Astrocyte (in vitro differentiated cells and primary cell): ENCODE results near the gene LIN7B. TPM values are rescaled to one million over a fixed set of nuclear protein-coding genes. Genes with fewer than 3 reads are reported as not detected.
"Not testable (repeated sequence)": the region's sequence is repeated elsewhere in the genome, so short reads cannot be mapped to it uniquely, and the experiment has no call there.

ENCODE experiments used
- DNase-seq: peaks from one replicate; pipeline ENCODE4 v3.0.0-alpha.2; 2010; ENCODE audit warnings: low read depth
- FAIRE-seq: peaks from 2 replicates; lab custom pipeline; 2011; peaks lifted over from hg19 to GRCh38; lab: Jason Lieb, UNC
- H2AFZ ChIP-seq: 2 replicates; pipeline ENCODE4 v1.6.0; 2012; ENCODE audit warnings: low read depth, low read length, inconsistent platforms
- H3K27ac ChIP-seq: 2 replicates; pipeline ENCODE4 v1.5.1; 2011; ENCODE audit warnings: low read depth, low read length, inconsistent platforms
- H3K27me3 ChIP-seq: 2 replicates; pipeline ENCODE4 v1.6.0; 2011; ENCODE audit warnings: low read length, inconsistent platforms; ENCODE audit not compliant: insufficient read depth
- H3K36me3 ChIP-seq: 2 replicates; pipeline ENCODE4 v1.5.1; 2011; ENCODE audit warnings: low read length, inconsistent platforms; ENCODE audit not compliant: insufficient read depth
- H3K4me1 ChIP-seq: 2 replicates; pipeline ENCODE4 v1.5.1; 2011; ENCODE audit warnings: low read length, inconsistent platforms; ENCODE audit not compliant: insufficient read depth
- H3K4me2 ChIP-seq: 2 replicates; pipeline ENCODE4 v1.6.0; 2012; ENCODE audit warnings: low read length, inconsistent platforms
- H3K4me3 ChIP-seq: 2 replicates; pipeline ENCODE4 v1.5.1; 2011; ENCODE audit warnings: low read depth, mild to moderate bottlenecking, low read length, inconsistent platforms; ENCODE audit not compliant: insufficient read depth
- H3K79me2 ChIP-seq: 2 replicates; pipeline ENCODE4 v1.6.0; 2012; ENCODE audit warnings: mild to moderate bottlenecking, low read length, inconsistent platforms; ENCODE audit not compliant: insufficient read depth
- H3K9ac ChIP-seq: 2 replicates; pipeline ENCODE4 v1.6.0; 2012; ENCODE audit warnings: mild to moderate bottlenecking, low read length, inconsistent platforms
- H3K9me3 ChIP-seq: 2 replicates; pipeline ENCODE4 v1.5.1; 2012; ENCODE audit warnings: low read depth, mild to moderate bottlenecking, low read length, inconsistent platforms; ENCODE audit not compliant: insufficient read depth
- H4K20me1 ChIP-seq: 2 replicates; pipeline ENCODE4 v1.6.0; 2012; ENCODE audit warnings: low read length, inconsistent platforms; ENCODE audit not compliant: insufficient read depth
- H3K27ac Mint-ChIP-seq: one replicate; pipeline ENCODE4 v1.8.0; 2021; ENCODE audit warnings: mild to moderate bottlenecking, mixed read lengths; ENCODE audit not compliant: unreplicated experiment
- H3K27me3 Mint-ChIP-seq: one replicate; pipeline ENCODE4 v1.8.0; 2021; ENCODE audit warnings: low read depth, mixed read lengths; ENCODE audit not compliant: unreplicated experiment
- H3K36me3 Mint-ChIP-seq: one replicate; pipeline ENCODE4 v1.8.0; 2021; ENCODE audit warnings: low read depth, mixed read lengths; ENCODE audit not compliant: unreplicated experiment
- H3K4me1 Mint-ChIP-seq: one replicate; pipeline ENCODE4 v1.8.0; 2021; ENCODE audit warnings: low read depth, mixed read lengths; ENCODE audit not compliant: unreplicated experiment
- H3K4me3 Mint-ChIP-seq: one replicate; pipeline ENCODE4 v1.8.0; 2021; ENCODE audit warnings: mild to moderate bottlenecking, moderate library complexity, mixed read lengths; ENCODE audit not compliant: unreplicated experiment
- H3K9me3 Mint-ChIP-seq: one replicate; pipeline ENCODE4 v1.8.0; 2021; ENCODE audit warnings: mild to moderate bottlenecking, mixed read lengths; ENCODE audit not compliant: unreplicated experiment
- CTCF ChIP-seq: IDR thresholded peaks from 2 replicates; pipeline ENCODE4 v1.5.1; 2011; ENCODE audit warnings: low read depth, mild to moderate bottlenecking, inconsistent platforms, low read length, moderate library complexity; ENCODE audit not compliant: insufficient read depth
- EZH2 ChIP-seq: IDR thresholded peaks from 2 replicates; pipeline ENCODE4 v1.6.1; 2012; ENCODE audit warnings: mild to moderate bottlenecking, low read length, inconsistent platforms; ENCODE audit not compliant: insufficient read depth
- total RNA-seq: library from RNA; stranded (reverse); gene quantifications from 2 replicates; pipeline ENCODE4 v1.2.1, GENCODE V29; 2021

The LIN7B gene
- total RNA-seq, 1 donor from 2014 or later = 8.9 TPM

- Mint-ChIP-seq H3K36me3 (peaks cover 15% of the 10 kb centered on the region), H3K9me3 (peaks cover 3% of the 10 kb centered on the region), H3K4me1 (peaks cover 5% of the 10 kb centered on the region), H3K27ac (no peak overlapping the region), H3K4me3 (no peak overlapping the region), H3K27me3 (peaks cover 20% of the 10 kb centered on the region)
- FAIRE-seq = no peak
- H4K20me1 ChIP-seq = peaks cover 7% of the 10 kb centered on the region
- H3K27ac ChIP-seq = no peak overlapping the region
- peaks cover 9% of the 10 kb centered on the region for H3K27me3 ChIP-seq
- H2AFZ ChIP-seq = no peak overlapping the region
- H3K4me3 ChIP-seq = no peak overlapping the region
- H3K9me3 ChIP-seq = no peaks in the 10 kb centered on the region
- peaks cover 5% of the 10 kb centered on the region for H3K4me1 ChIP-seq
- no peaks in the 10 kb centered on the region for H3K36me3 ChIP-seq
- no peak for DNase-seq
- no peaks in the 10 kb centered on the region for H3K79me2 ChIP-seq
- no peak overlapping the region for H3K4me2 ChIP-seq
- H3K9ac ChIP-seq = no peak overlapping the region
- TF ChIP-seq EZH2 = no peak
- TF ChIP-seq CTCF = no peak
These were observed 11.0 kb downstream of the LIN7B start for GRCh38 chr19:49125025-49125731.

GRCh38 chr19:49126575-49126974 is 12.4 kb downstream of the LIN7B start:
- Mint-ChIP-seq H3K4me3 (no peak overlapping the region), H3K27me3 (peaks cover 12% of the 10 kb centered on the region)
- no peak for TF ChIP-seq CTCF
- TF ChIP-seq EZH2 = no peak

GRCh38 chr19:49127225-49127624 is 13.1 kb downstream of the LIN7B start:
- H3K36me3 ChIP-seq, H3K4me3 ChIP-seq, H3K79me2 ChIP-seq, H3K27ac ChIP-seq, H3K4me1 Mint-ChIP-seq, H3K4me3 Mint-ChIP-seq, H3K27me3 ChIP-seq, H4K20me1 ChIP-seq, H3K4me1 ChIP-seq, FAIRE-seq, H3K27ac Mint-ChIP-seq, DNase-seq, H3K9ac ChIP-seq, H3K9me3 ChIP-seq, H3K9me3 Mint-ChIP-seq: not testable (repeated sequence)
- Histone ChIP-seq H3K4me2 (peak overlapping the region; percentile 85), H2AFZ (peak overlapping the region; percentile 95)
- peaks cover 12% of the 10 kb centered on the region for H3K27me3 Mint-ChIP-seq
- H3K36me3 Mint-ChIP-seq = peaks cover 15% of the 10 kb centered on the region

More at GRCh38 chr19:49126575-49126974, 12.4 kb downstream of the LIN7B start:
- Histone ChIP-seq H3K27ac (no peak overlapping the region), H4K20me1 (no peaks in the 10 kb centered on the region), H2AFZ (no peak overlapping the region), H3K4me2 (no peak overlapping the region), H3K36me3 (no peaks in the 10 kb centered on the region), H3K4me1 (peaks cover 4% of the 10 kb centered on the region), H3K9ac (no peak overlapping the region), H3K79me2 (no peaks in the 10 kb centered on the region), H3K27me3 (peaks cover 3% of the 10 kb centered on the region), H3K9me3 (no peaks in the 10 kb centered on the region), H3K4me3 (no peak overlapping the region)
- DNase-seq = no peak
- Mint-ChIP-seq H3K27ac (no peak overlapping the region), H3K36me3 (peaks cover 15% of the 10 kb centered on the region), H3K9me3 (peaks cover 3% of the 10 kb centered on the region), H3K4me1 (peaks cover 5% of the 10 kb centered on the region)
- no peak for FAIRE-seq
